HepG2 (cell line): ENCODE results near the gene ZIC3. TPM values are rescaled to one million over a fixed set of nuclear protein-coding genes. Genes with fewer than 3 reads are reported as not detected.

ENCODE experiments used
- ATAC-seq: fragments of 200-7000 bp; cut with Tn5 transposase; 3 replicates; pipeline ENCODE4 v1.9.1; 2020; ENCODE audit warnings: mild to moderate bottlenecking, moderate library complexity
- BruUV-seq: library from RNA; stranded (reverse); fragments of 400-500 nt; replicated peaks from 2 replicates; lab custom pipeline; 2021; lab: Mats Ljungman, UMichigan
- CTCF ChIA-PET: fragments of 300-600 bp; formaldehyde crosslinking; extraction: SDS; loops from one replicate; lab custom pipeline; 2021; ENCODE audit warnings: low total read pairs, inconsistent platforms, low intra/inter-chr PET ratio; lab: Yijun Ruan, JAX
- POLR2A ChIA-PET: fragments of 350-600 bp; sonication (Branson Sonifier 250); formaldehyde crosslinking; loops from one replicate; lab custom pipeline; 2020; ENCODE audit warnings: antibody characterized with exemption, inconsistent platforms; lab: Yijun Ruan, JAX
- DNase-seq: peaks from one replicate; pipeline ENCODE4 v3.0.0-alpha.2; 2015; ENCODE audit warnings: low spot score
- FAIRE-seq: peaks from 3 replicates; lab custom pipeline; 2011; peaks lifted over from hg19 to GRCh38; lab: Jason Lieb, UNC
- H2AFZ ChIP-seq: one replicate; pipeline ENCODE4 v1.6.1; 2011; ENCODE audit warnings: low read length, inconsistent platforms
- H3K27ac ChIP-seq: fragments of 300-600 bp; 3 replicates; pipeline ENCODE4 v1.8.0; 2011; ENCODE audit warnings: mixed run types, mild to moderate bottlenecking, mixed read lengths, low read length, inconsistent platforms; ENCODE audit not compliant: insufficient read depth; ENCODE audit errors: extremely low read length
- H3K27me3 ChIP-seq, 2 experiments: fragments of 200-600 bp in 1 of 2; 2 replicates in 1 of 2; 3 replicates in 1 of 2; pipeline versions ENCODE4 v1.6.0 to v1.8.0; 2011; ENCODE audit warnings: low read length in 2 of 2, mild to moderate bottlenecking in 2 of 2, moderate library complexity in 2 of 2, inconsistent platforms in 1 of 2; ENCODE audit not compliant: insufficient read depth in 2 of 2, control insufficient read depth in 1 of 2
- H3K36me3 ChIP-seq, 2 experiments: fragments of 200-600 bp in 1 of 2; replicated peaks in 1 of 2; 2 replicates in 1 of 2; 3 replicates in 1 of 2; pipeline versions ENCODE4 v1.5.1 to v1.8.0; 2011; ENCODE audit warnings: low read length in 2 of 2, inconsistent platforms in 1 of 2; ENCODE audit not compliant: insufficient read depth in 2 of 2, control insufficient read depth in 1 of 2
- H3K4me1 ChIP-seq: 2 replicates; pipeline ENCODE4 v1.5.1; 2012; ENCODE audit warnings: low read length, inconsistent platforms; ENCODE audit not compliant: insufficient read depth
- H3K4me2 ChIP-seq: 2 replicates; pipeline ENCODE4 v1.6.0; 2011; ENCODE audit warnings: low read depth, low read length, inconsistent platforms
- H3K4me3 ChIP-seq, 3 experiments: fragments of 200-600 bp in 1 of 3; sonication (generic), shearing (Covaris generic) in 1 of 3; replicated peaks in 1 of 3; 2 replicates each; pipeline ENCODE4 v1.5.1; 2011 to 2016; ENCODE audit warnings: low read length in 3 of 3, inconsistent platforms in 2 of 3, low read depth in 2 of 3, mild to moderate bottlenecking in 2 of 3, control low read depth in 1 of 3, mixed read lengths in 1 of 3; ENCODE audit not compliant: insufficient read depth in 1 of 3
- H3K79me2 ChIP-seq: one replicate; pipeline ENCODE4 v1.6.1; 2011; ENCODE audit warnings: low read length, inconsistent platforms; ENCODE audit not compliant: insufficient read depth
- H3K9ac ChIP-seq: 2 replicates; pipeline ENCODE4 v1.6.0; 2011; ENCODE audit warnings: mild to moderate bottlenecking, low read depth, low read length, inconsistent platforms; ENCODE audit not compliant: insufficient read depth
- H3K9me3 ChIP-seq: 2 replicates; pipeline ENCODE4 v1.5.1; 2012; ENCODE audit warnings: mild to moderate bottlenecking, low read length
- H4K20me1 ChIP-seq: 2 replicates; pipeline ENCODE4 v1.6.0; 2011; ENCODE audit warnings: inconsistent platforms, mild to moderate bottlenecking, low read length, moderate library complexity; ENCODE audit not compliant: insufficient read depth
- ETV6 ChIP-seq: sonication (generic); formaldehyde crosslinking; conservative IDR thresholded peaks from 2 replicates; pipeline ENCODE4 v1.4.0; 2020; ENCODE audit warnings: missing genetic modification reagents
- HIVEP1 ChIP-seq: sonication (generic); formaldehyde crosslinking; IDR thresholded peaks from 2 replicates; pipeline ENCODE4 v1.4.0; 2020; ENCODE audit warnings: mild to moderate bottlenecking, missing genetic modification reagents
- PHB2 ChIP-seq: fragments of 450-650 bp; IDR thresholded peaks from 2 replicates; pipeline ENCODE4 v1.6.1; 2018; ENCODE audit not compliant: partially characterized antibody
- SMAD9 ChIP-seq: sonication (generic); formaldehyde crosslinking; IDR thresholded peaks from 2 replicates; pipeline ENCODE4 v1.5.1; 2020; ENCODE audit warnings: mild to moderate bottlenecking, missing genetic modification reagents
- SNAI1 ChIP-seq: sonication (generic); formaldehyde crosslinking; IDR thresholded peaks from 2 replicates; pipeline ENCODE4 v1.5.0; 2020; ENCODE audit warnings: mild to moderate bottlenecking, missing genetic modification reagents, borderline replicate concordance
- STAG1 ChIP-seq: sonication (generic); formaldehyde crosslinking; IDR thresholded peaks from 2 replicates; pipeline ENCODE4 v1.4.0; 2020; ENCODE audit warnings: missing genetic modification reagents
- WIZ ChIP-seq: sonication (generic); formaldehyde crosslinking; IDR thresholded peaks from 2 replicates; pipeline ENCODE4 v1.5.1; 2020; ENCODE audit warnings: mild to moderate bottlenecking, missing genetic modification reagents
- ZNF383 ChIP-seq: sonication (generic); formaldehyde crosslinking; IDR thresholded peaks from 2 replicates; pipeline ENCODE4 v1.4.0; 2020; ENCODE audit warnings: missing genetic modification reagents, mild to moderate bottlenecking, borderline replicate concordance
- ZNF460 ChIP-seq: sonication (generic); formaldehyde crosslinking; IDR thresholded peaks from 2 replicates; pipeline ENCODE4 v1.5.1; 2020; ENCODE audit warnings: missing genetic modification reagents, mild to moderate bottlenecking, borderline replicate concordance
- ZNF530 ChIP-seq: sonication (generic); formaldehyde crosslinking; IDR thresholded peaks from 2 replicates; pipeline ENCODE4 v1.5.0; 2020; ENCODE audit warnings: low read depth, mild to moderate bottlenecking, missing genetic modification reagents
- WGBS: methylation state at CpG from one replicate; pipeline ENCODE4 v1.1.6; 2017; ENCODE audit warnings: low lambda C conversion rate; 5-methylcytosine and 5-hydroxymethylcytosine counted together
- in situ Hi-C: cut with HindIII; loops from 2 replicates; pipeline ENCODE4 v1.10.0; 2017; ENCODE audit warnings: low pct_unique_long_range_greater_than_20kb; ENCODE audit not compliant: extremely low pct_ligation_motif_present
- intact Hi-C: fragments of 100-400 bp; cut with micrococcal nuclease; formaldehyde crosslinking; loops from one replicate; pipeline ENCODE4 v1.10.0; 2022; ENCODE audit not compliant: unreplicated experiment
- polyA plus RNA-seq, 8 experiments: library from polyadenylated mRNA; depleted of rRNA in 3 of 8; stranded (reverse) in 7 of 8; unstranded in 1 of 8; fragments of >200 nt; fragmentation: Illumina TruSeq in 4 of 8; extraction: Trizol in 4 of 8; gene quantifications; 2 replicates each; pipeline versions ENCODE4 v1.2.1 to v1.2.3, GENCODE V29; 2011 to 2016; ENCODE audit warnings: low read depth in 4 of 8, missing spikeins in 1 of 8, mixed read lengths in 1 of 8; ENCODE audit not compliant: insufficient read depth in 1 of 8
- total RNA-seq, 5 experiments: library from RNA; depleted of rRNA; stranded (reverse); fragments of >200 nt; fragmentation: Illumina TruSeq; extraction: Trizol; gene quantifications; 2 replicates each; pipeline ENCODE4 v1.2.3, GENCODE V29; 2016; ENCODE audit warnings: low read depth in 1 of 5
- TF ChIP-seq, protein P1 (sequence below): sonication (generic); formaldehyde crosslinking; IDR thresholded peaks from 2 replicates; pipeline ENCODE4 v1.4.0; 2020; ENCODE audit warnings: missing genetic modification reagents, borderline replicate concordance

Gene ZIC3
- total and polyA plus RNA-seq, 2 of the 13 experiments (the other 11 are each of a cell fraction or from before 2014, with no cell fraction given) = not detected

DNA sequence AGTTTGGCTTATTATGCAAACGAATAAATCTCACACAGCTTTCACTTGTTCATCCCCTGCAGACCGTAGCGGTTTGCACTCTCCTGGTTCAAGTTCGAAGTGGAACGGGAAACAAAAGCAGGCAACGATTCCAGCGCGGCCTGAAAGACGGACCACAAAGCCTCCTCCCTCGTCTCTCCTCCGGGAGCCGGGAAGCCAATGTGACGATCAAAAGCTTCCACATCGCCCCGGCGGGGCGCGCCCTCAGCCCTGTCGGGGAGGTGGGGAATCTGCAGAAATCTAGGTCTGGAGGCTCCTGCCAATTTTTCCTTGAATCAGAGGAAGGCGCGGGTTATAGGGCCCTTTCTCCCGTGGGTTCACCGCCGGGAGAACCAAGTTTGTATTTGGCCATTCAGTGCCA is 16.9 kb upstream of the ZIC3 start:
- Histone ChIP-seq H3K4me1 (no peaks in the 10 kb centered on the region), H3K9ac (no peak overlapping the region)
- BruUV-seq = no TSS peak
- DNase-seq = no peak
- TF ChIP-seq WIZ (CRISPR knock-in tag) (no peak), ZNF460 (CRISPR knock-in tag) (no peak), ZNF383 (no peak), PHB2 (no peak), ZNF530 (CRISPR knock-in tag) (no peak), HIVEP1 (no peak), ETV6 (CRISPR knock-in tag) (no peak), STAG1 (CRISPR knock-in tag) (no peak), SNAI1 (CRISPR knock-in tag) (no peak), SMAD9 (CRISPR knock-in tag) (no peak)
- TF ChIP-seq, protein P1, sequence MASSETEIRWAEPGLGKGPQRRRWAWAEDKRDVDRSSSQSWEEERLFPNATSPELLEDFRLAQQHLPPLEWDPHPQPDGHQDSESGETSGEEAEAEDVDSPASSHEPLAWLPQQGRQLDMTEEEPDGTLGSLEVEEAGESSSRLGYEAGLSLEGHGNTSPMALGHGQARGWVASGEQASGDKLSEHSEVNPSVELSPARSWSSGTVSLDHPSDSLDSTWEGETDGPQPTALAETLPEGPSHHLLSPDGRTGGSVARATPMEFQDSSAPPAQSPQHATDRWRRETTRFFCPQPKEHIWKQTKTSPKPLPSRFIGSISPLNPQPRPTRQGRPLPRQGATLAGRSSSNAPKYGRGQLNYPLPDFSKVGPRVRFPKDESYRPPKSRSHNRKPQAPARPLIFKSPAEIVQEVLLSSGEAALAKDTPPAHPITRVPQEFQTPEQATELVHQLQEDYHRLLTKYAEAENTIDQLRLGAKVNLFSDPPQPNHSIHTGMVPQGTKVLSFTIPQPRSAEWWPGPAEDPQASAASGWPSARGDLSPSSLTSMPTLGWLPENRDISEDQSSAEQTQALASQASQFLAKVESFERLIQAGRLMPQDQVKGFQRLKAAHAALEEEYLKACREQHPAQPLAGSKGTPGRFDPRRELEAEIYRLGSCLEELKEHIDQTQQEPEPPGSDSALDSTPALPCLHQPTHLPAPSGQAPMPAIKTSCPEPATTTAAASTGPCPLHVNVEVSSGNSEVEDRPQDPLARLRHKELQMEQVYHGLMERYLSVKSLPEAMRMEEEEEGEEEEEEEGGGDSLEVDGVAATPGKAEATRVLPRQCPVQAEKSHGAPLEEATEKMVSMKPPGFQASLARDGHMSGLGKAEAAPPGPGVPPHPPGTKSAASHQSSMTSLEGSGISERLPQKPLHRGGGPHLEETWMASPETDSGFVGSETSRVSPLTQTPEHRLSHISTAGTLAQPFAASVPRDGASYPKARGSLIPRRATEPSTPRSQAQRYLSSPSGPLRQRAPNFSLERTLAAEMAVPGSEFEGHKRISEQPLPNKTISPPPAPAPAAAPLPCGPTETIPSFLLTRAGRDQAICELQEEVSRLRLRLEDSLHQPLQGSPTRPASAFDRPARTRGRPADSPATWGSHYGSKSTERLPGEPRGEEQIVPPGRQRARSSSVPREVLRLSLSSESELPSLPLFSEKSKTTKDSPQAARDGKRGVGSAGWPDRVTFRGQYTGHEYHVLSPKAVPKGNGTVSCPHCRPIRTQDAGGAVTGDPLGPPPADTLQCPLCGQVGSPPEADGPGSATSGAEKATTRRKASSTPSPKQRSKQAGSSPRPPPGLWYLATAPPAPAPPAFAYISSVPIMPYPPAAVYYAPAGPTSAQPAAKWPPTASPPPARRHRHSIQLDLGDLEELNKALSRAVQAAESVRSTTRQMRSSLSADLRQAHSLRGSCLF (CRISPR knock-in tag) = no peak
- TF ChIP-seq, all 625 proteins: peak for 0
- no peak for FAIRE-seq
- H3K4me3 ChIP-seq = no peak overlapping the region
- no peak overlapping the region for H3K27ac ChIP-seq
- no peak overlapping the region for H2AFZ ChIP-seq
- POLR2A ChIA-PET = no interaction called here
- CTCF ChIA-PET = no interaction called here
- H3K27me3 ChIP-seq = peaks cover 0 to 2% of the 10 kb centered on the region in 2 experiments; a peak in 2 of 5 replicates
- H3K4me2 ChIP-seq = no peak overlapping the region
- H3K9me3 ChIP-seq = no peaks in the 10 kb centered on the region
- no peaks in the 10 kb centered on the region for H3K36me3 ChIP-seq
- in situ Hi-C loops (no loop called here), intact Hi-C loops (no loop called here)
- H4K20me1 ChIP-seq = no peaks in the 10 kb centered on the region
- 66% methylated on average over 5 of the region's 24 CpGs for WGBS
- no peak for ATAC-seq
- H3K79me2 ChIP-seq = no peaks in the 10 kb centered on the region
